Non-pigmented ciliary epithelial cell (primary cell): ENCODE data around the gene HMX2.

ENCODE experiments used
- DNase-seq: peaks from one replicate; pipeline ENCODE4 v3.0.0-alpha.2; 2010; ENCODE audit warnings: low read depth

HMX2 gene, protein sequence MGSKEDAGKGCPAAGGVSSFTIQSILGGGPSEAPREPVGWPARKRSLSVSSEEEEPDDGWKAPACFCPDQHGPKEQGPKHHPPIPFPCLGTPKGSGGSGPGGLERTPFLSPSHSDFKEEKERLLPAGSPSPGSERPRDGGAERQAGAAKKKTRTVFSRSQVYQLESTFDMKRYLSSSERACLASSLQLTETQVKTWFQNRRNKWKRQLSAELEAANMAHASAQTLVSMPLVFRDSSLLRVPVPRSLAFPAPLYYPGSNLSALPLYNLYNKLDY

DNA sequence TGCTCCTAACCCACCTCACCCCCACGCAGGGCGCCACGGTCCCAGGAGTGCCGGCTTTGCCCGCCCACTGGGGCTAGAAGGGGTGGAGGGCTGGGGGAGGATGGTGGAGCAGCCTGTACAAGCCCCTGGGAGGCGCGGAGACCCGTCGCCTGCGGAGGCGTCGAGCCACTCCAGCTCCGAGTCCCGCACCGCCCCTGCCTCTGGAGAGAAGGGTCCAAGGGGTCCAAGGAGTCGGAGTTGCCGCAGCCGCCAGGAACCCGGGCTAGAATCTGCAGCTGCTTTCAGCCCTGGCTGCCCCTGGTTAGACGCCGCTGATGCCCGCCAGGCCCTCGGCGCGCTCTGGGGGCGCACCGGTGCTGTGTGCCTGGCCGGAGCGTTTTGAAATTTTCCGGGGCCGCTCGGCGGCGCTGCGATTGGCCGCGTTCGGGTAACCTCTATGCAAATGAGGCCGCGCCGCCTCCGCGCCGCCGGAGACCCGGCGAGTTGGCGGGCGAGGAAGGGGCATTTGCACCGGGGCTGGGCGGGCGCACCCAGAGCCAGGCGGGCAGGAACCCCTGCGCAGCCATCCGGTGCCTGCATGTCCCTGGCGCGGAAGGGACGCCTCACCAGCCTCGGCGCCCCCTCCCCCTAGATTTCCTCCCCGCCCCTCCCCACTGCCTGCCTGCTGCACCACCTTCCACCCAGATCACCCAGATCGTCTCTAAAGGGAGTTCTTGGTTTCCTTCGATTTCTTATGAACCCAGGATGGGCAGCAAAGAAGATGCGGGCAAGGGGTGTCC is at the start of gene HMX2:
Gene HMX2 (plus strand): TSS at position 502 of the 779 bp plus-strand sequence. CDS start 243 bp downstream, at position 745.
- DNase-seq = no peak

DNA sequence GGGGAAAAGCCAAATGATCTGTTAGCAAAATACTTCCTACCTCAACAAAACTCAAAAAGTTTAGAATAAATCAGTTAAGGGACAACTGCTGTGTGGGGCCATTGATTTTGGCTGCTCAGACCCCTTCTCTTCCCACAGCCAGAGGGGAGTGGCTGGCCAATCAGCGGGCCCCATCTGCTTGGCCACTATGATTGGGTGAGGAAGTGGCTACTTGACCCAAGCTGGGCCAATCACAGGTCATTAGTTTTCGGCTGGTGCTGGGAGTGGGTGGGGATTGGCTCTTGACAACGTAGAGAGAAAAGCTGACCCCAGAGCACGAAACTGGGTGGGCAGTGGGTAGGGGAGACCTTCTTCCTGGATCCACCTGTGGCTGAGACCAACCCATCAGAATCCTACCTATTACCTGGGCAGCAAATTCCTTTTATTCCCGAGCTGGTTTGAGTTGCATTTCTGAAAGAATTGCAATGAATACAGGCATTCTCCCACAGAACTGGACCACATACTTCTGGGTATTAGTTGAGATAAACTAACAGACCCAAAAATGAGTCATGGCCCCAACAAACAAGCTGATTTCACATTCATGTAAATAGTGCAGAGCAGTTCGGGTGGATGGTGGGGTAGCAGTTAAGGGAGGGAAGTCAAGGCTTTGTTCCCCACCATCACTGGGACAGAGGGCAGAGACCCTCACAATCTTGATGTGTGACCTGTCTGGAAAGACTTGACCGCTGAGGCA is 47.7 kb upstream of the HMX2 start:
- DNase-seq = no peak

- DNase-seq = no peak
Measured at GRCh38 chr10:123101872-123102271, 46.1 kb upstream of the HMX2 start.

- no peak for DNase-seq
Measured at GRCh38 chr10:123102673-123103072, 45.3 kb upstream of the HMX2 start.

DNA sequence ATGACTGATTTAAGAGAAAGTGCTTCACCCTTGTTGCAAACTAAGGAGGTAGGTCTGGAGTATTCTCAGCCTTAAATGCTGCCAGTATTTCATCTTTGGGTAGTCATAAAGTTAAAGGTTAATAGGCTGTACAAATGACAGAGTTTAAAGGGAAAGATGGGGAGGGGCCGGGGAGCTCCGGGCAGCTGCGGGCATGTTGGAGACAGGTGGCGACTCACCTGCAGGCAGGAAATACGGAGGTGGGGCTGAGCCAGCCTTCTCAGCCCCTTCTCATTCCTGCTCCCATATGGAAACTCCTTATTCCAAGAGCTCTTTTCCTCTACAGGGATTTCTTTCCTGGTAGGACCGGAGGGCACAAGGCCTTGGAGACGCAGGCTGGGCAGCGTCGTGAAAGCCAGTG is 44.0 kb upstream of the HMX2 start:
- no peak for DNase-seq

- no peak for DNase-seq
Measured at GRCh38 chr10:123109466-123109865, 38.5 kb upstream of the HMX2 start.

- no peak for DNase-seq
Measured at GRCh38 chr10:123117644-123118417, 30.1 kb upstream of the HMX2 start.

GRCh38 chr10:123119081-123119480 is 28.9 kb upstream of the HMX2 start:
- DNase-seq = no peak

- DNase-seq = no peak
Measured at GRCh38 chr10:123126246-123126645, 21.7 kb upstream of the HMX2 start.

GRCh38 chr10:123129618-123130271 is 18.2 kb upstream of the HMX2 start:
- DNase-seq = no peak

DNA sequence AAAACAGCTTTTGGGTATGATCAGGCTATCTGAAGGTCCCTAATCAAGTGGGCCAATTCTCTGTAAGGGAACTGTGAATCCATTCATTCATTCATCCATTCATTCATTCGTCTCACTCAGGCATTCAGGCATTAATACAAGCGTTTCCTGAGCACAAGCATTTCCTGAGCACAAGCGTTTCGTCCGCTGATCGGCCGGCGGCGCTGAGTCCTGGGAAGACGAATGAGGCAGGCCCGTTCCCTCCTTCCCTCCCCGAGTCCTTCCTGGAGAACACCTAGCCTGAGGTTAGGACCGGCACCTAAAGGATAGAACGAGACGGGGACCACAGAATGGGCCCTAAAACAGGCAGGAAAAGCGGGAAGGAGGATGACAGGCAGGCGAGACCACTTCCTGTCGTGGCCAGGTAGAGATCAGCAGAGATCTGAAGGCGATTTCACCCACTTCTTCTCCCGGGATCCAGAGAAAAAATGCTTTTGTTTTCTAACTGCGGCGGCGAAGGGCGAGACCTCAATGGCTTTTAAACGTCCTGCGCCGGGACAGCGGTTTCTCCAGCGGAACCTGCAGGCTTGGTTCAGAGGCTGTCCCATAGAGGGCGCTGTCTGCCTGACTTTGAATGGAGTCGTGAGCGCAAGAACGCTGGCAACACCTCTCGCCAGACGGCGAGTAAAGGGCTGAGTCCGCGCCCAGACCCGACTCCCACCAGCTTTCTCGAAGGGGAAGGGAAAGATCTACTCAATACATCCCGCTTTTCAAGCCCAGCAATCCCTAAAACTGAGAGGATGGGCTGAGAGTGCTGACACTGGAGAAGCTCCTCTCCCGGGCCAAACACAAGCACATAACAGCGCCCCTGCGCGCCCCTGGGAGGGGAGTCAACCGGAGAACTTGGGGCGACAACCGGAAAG is 15.1 kb upstream of the HMX2 start:
- DNase-seq = peak; percentile 20

- DNase-seq = no peak
Measured at GRCh38 chr10:123133541-123134342, 14.2 kb upstream of the HMX2 start.

DNA sequence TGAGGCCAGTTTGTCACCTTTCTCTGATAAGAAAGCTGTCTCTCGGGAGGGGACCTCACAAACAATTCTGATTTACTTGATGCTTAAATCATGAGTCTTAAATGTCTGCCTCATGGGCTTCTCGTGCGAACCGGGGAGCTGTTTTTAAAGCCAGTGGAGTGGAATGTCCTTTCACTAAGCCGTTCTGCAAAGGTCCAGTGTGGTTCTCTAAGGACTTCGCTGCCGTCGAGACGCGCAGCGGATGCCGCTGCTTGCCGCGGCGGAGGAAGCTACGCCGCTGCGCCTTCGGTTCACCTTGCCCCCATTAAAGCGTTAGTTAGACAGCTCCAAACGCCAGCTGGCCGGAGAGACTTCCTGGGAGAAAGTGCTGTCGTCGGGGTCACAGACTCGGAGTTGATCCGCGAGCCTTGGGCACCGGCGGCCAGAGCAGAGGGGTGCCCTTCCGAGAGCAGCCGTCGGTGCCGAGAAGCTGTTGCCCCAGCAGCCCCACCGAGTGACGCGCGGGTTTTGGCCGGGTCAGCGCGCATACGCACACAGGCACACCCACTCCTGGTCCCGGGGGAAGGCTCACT is 13.5 kb upstream of the HMX2 start:
- DNase-seq = no peak

DNA sequence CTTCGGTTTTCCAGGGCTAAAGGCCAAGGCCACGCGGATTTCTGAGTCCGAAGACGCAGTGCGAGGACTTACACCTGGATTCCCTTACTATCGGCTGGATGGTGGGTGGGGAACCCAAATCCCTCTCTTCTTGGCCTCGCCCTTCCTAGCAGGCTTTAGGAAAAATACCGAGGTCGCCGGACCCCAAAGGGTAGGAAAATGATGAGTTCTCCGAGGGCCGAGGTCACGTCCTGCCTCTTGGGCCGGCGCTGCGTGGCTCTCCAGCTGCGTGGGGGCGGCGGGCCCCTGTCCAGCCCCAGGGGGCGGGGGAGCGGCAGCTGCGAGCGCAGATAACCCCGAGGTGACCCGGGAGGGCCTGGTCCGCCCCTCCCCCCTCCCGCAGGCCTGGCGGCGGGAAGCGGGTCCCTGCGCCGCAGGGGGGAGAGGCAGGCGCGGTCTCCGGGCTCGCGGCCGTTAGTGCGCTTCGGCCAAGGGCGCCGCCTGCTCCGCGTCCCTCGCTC is 13.0 kb upstream of the HMX2 start:
- no peak for DNase-seq

GRCh38 chr10:123135415-123136141 is 12.4 kb upstream of the HMX2 start, which contains the start of gene HMX3:
HMX3 (plus strand) TSS chr10:123135970; CDS start chr10:123136051, 81 bp downstream.
- no peak for DNase-seq

DNA sequence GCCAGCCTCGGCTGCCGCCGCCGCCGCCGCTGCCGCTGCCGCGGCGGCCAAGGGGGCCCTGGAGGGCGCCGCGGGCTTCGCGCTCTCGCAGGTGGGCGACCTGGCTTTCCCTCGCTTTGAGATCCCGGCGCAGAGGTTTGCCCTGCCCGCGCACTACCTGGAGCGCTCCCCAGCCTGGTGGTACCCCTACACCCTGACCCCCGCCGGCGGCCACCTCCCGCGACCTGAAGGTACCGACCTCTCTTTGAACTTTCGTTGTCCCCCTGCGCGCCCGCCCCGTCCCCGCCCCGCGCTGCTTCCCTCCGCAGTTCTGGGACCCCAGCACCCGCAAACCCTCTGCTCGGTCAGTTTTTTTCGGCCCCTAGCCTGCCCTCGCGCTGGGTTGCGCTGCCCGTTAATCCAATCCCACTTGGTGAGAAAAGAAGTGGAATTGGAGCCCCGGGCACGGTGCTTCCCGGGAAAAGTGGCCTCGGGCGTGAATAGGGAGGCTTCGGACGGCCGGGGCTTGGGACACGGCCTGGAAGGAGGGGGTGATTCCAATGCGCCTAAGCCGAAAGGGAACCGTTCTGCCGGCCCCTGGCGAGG is 11.6 kb upstream of the HMX2 start:
- DNase-seq = no peak

DNA sequence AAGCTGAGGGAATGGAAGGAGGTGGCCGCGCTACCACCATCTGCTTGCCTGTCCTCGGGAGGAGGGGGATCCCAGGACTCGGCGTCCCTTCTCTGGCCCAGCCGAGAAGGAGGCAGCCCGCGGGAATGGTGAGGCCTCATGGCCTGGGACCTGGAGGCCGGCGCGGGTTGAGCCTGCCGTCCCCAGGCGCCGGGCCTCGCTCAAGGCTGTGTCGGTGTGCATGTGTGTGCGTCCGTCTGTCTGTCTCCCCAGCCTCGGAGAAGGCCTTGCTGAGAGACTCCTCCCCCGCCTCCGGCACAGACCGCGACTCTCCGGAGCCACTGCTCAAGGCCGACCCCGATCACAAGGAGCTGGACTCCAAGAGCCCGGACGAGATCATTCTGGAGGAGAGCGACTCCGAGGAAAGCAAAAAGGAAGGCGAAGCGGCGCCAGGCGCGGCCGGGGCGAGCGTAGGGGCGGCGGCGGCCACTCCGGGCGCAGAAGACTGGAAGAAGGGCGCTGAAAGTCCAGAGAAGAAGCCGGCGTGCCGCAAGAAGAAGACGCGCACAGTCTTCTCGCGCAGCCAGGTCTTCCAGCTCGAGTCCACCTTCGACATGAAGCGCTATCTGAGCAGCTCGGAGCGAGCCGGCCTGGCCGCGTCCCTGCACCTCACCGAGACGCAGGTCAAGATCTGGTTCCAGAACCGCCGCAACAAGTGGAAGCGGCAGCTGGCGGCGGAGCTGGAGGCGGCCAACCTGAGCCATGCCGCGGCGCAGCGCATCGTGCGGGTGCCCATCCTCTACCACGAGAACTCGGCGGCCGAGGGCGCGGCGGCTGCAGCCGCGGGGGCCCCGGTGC is 10.9 kb upstream of the HMX2 start:
- DNase-seq = no peak
